WERI-Rb-1 (cell line): ENCODE results near the gene RNF181.

Source experiments
- DNase-seq: peaks from one replicate; pipeline ENCODE4 v3.0.0-alpha.2; 2020
- H3K27ac ChIP-seq: fragments of 250-450 bp; sonication (Bioruptor Pico); 2 replicates; pipeline ENCODE4 v1.5.1; 2020; ENCODE audit warnings: mild to moderate bottlenecking, moderate library complexity
- H3K27me3 ChIP-seq: fragments of 250-450 bp; sonication (Bioruptor Pico); 2 replicates; pipeline ENCODE4 v1.5.1; 2021; ENCODE audit warnings: mild to moderate bottlenecking, low read depth, moderate library complexity; ENCODE audit not compliant: insufficient read depth, severe bottlenecking
- H3K36me3 ChIP-seq: fragments of 250-450 bp; sonication (Bioruptor Pico); 2 replicates; pipeline ENCODE4 v1.5.1; 2020; ENCODE audit warnings: mild to moderate bottlenecking, moderate library complexity
- H3K4me3 ChIP-seq: 2 replicates; pipeline ENCODE4 v1.5.1; 2011; ENCODE audit warnings: low read depth, mild to moderate bottlenecking, control low read depth, low read length
- H3K9me3 ChIP-seq: fragments of 250-450 bp; sonication (Bioruptor Pico); 2 replicates; pipeline ENCODE4 v1.5.1; 2021; ENCODE audit warnings: mild to moderate bottlenecking, moderate library complexity; ENCODE audit not compliant: severe bottlenecking
- TF ChIP-seq, protein P1 (sequence below): IDR thresholded peaks from 2 replicates; pipeline ENCODE4 v1.5.1; 2011; ENCODE audit warnings: low read depth, mild to moderate bottlenecking, control low read depth, inconsistent platforms, low read length

RNF181 gene

DNA sequence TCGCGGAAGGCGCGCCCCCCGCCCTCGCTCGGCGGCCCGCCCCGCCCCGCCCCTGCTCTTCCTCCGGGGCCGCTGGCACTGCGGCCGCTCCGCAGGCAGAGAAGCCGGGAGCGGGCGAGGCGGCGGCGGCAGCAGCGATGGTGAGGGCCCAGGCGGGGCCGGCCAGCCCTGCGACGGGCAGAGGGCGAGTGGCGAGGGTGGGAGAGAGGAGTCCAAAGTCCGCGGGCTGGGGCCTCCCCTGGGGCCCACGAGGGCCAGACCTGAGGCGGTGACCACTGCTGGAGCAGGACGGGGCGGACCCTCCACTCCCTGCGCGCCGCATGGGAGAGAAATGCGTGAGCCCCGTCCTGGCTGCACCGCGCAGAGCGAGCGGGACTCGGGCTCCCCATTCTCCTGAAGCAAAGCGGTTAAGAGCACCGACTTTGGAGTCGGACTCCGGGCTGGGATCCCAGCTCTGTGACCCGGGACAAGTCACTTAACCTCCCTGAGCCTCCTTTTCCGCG is 11.1 kb upstream of the RNF181 start, which contains the start of gene VAMP5:
TSS of gene VAMP5 (plus strand) at position 78 of the 503 bp plus-strand sequence. CDS start at position 138, 60 bp downstream.
- DNase-seq: no peak
- Histone ChIP-seq H3K27me3 (no peaks in the 10 kb centered on the region), H3K9me3 (no peaks in the 10 kb centered on the region), H3K36me3 (no peaks in the 10 kb centered on the region), H3K4me3 (no peak within 1 kb of the TSS), H3K27ac (no peak within 1 kb of the TSS)
- TF ChIP-seq, protein P1, sequence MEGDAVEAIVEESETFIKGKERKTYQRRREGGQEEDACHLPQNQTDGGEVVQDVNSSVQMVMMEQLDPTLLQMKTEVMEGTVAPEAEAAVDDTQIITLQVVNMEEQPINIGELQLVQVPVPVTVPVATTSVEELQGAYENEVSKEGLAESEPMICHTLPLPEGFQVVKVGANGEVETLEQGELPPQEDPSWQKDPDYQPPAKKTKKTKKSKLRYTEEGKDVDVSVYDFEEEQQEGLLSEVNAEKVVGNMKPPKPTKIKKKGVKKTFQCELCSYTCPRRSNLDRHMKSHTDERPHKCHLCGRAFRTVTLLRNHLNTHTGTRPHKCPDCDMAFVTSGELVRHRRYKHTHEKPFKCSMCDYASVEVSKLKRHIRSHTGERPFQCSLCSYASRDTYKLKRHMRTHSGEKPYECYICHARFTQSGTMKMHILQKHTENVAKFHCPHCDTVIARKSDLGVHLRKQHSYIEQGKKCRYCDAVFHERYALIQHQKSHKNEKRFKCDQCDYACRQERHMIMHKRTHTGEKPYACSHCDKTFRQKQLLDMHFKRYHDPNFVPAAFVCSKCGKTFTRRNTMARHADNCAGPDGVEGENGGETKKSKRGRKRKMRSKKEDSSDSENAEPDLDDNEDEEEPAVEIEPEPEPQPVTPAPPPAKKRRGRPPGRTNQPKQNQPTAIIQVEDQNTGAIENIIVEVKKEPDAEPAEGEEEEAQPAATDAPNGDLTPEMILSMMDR: no peak

DNA sequence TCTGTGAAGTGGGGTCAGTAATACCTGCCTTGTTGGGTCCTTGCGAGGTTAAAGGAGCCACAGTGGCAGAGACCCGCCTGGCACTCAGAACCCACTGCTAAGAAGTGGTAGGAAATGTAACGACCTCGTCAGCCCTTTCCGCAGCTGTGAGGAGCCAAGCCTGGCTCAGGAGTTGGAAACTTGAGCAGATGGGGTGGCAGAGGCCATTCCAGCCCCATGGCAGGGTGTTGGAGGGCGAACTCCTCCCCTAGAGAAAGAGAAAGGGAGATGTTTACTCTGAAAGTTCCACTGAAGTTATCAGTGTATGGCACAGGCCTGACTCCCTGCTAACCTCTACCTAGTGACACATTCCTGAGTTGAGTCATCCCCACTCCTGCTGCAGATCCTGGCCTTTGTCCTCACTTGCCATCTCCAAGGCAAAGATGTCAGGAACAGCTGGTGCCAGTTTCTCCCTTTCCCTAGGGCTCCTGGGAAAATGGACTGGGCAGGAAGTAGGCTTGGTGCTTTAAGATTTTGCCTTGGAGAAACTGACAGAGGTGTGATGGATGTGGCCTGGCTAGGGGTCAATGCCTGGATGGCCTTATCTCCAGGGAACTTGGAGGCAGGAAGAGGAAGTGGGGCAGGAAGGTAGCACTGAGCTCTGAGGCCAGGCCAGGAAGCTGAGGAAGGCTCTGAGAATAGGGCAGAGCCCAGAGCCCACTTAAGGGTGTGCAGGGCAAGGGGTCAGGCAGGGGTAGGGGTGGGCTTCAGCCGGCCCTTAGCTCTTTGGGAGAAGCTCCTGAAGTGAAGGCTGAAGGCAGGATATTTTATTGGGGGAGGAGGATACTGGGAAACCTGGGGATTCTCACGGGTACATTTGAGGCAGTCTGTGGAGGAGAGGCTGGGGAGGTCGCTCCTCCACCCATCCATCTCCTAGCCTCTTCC is 10.4 kb upstream of the RNF181 start:
- Histone ChIP-seq H3K4me3 (no peak overlapping the region), H3K36me3 (no peaks in the 10 kb centered on the region), H3K27ac (no peak overlapping the region), H3K27me3 (no peaks in the 10 kb centered on the region), H3K9me3 (no peaks in the 10 kb centered on the region)
- DNase-seq: no peak
- TF ChIP-seq, protein P1: no peak

DNA sequence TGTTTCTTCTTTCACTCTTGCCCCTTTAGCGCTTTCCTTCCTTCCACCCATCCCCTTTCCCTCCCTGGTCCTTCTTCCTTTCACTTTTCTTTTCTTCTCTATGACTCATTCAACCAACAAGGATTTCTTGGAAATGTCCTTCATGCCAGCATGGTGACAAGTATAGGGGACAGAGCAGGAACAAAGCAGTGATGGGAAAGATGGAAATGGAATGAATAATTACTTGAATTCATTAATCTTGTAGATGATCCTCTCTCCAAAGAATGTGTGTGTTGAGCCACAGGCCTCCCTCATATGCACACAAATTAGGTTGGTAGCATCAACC is 9.8 kb upstream of the RNF181 start:
- no peaks in the 10 kb centered on the region for H3K27me3 ChIP-seq
- TF ChIP-seq, protein P1: no peak
- no peak overlapping the region for H3K4me3 ChIP-seq
- no peaks in the 10 kb centered on the region for H3K9me3 ChIP-seq
- no peak overlapping the region for H3K27ac ChIP-seq
- H3K36me3 ChIP-seq: no peaks in the 10 kb centered on the region
- no peak for DNase-seq

DNA sequence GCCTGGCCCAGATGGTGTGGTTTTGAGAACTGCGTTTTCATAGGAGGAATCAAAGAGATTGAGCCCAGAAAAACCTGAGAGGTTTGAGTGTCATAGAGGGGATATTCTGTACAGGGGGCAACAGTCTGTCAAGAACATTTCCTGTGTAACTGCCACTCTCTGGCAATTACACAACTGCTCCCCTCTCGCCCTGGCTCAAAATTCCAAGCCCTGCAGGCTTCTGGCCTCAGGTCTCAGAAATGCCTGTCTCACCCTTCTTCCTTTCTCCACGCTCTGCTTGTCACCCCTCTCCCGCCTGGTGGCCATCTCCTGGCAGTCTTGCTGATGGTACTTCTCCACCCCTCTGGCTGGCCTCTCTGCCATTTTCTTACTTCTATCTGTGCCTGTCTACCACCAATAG is 7.3 kb upstream of the RNF181 start:
- no peak for DNase-seq
- Histone ChIP-seq H3K27ac (0 out of 2 replicates have a peak overlapping the region, but pooled peaks have one; percentile 15), H3K4me3 (no peak overlapping the region), H3K27me3 (no peaks in the 10 kb centered on the region), H3K36me3 (no peaks in the 10 kb centered on the region), H3K9me3 (no peaks in the 10 kb centered on the region)
- TF ChIP-seq, protein P1: no peak

DNA sequence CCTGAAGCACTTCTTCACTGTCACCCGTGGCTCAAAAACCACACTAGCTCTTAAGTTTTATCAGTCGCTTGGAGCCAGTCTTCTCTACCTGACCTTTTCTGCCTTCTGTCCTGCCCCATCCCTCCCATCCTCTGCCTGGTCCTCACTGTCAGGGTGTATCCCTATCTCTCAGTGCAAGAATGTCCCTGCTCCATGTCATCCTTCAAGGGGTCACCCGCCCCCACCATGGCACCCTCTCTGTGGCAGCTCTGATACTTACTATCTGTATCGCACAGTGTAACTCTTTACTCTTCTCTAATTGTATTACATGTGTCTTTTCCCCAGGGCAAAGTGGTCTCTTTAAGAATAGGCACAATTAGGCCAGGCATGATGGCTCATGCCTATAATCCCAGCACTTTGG is 6.9 kb upstream of the RNF181 start:
- Histone ChIP-seq H3K4me3 (no peak overlapping the region), H3K27me3 (no peaks in the 10 kb centered on the region), H3K36me3 (no peaks in the 10 kb centered on the region), H3K27ac (no peak overlapping the region), H3K9me3 (no peaks in the 10 kb centered on the region)
- DNase-seq: no peak
- TF ChIP-seq, protein P1: no peak
